ENCODE results near the gene ABCA1.
"Not testable (repeated sequence)": the region's sequence is repeated elsewhere in the genome, so short reads cannot be mapped to it uniquely, and the experiment has no call there.

ABCA1 gene

GRCh38 chr9:104868303-104868686 lies 59.7 kb downstream of the ABCA1 start:
- no peak for DNase-seq (ENCODE audit: low spot score)

GRCh38 chr9:104866191-104866590 lies 61.8 kb downstream of the ABCA1 start:
- DNase-seq (ENCODE audit: low spot score), result no peak

- DNase-seq (ENCODE audit: low spot score), result no peak
Measured at GRCh38 chr9:104864675-104865104, 63.3 kb downstream of the ABCA1 start.

- DNase-seq (ENCODE audit: low spot score), result peak; percentile 40
Measured at GRCh38 chr9:104863180-104863883, 64.6 kb downstream of the ABCA1 start.

GRCh38 chr9:104861397-104861796 lies 66.6 kb downstream of the ABCA1 start:
- DNase-seq (ENCODE audit: low spot score), result no peak

- DNase-seq (ENCODE audit: low spot score), result no peak
Measured at GRCh38 chr9:104860263-104860662, 67.7 kb downstream of the ABCA1 start.

- no peak for DNase-seq (ENCODE audit: low spot score)
Measured at GRCh38 chr9:104858846-104859245, 69.1 kb downstream of the ABCA1 start.

GRCh38 chr9:104858271-104858670 lies 69.7 kb downstream of the ABCA1 start:
- no peak for DNase-seq (ENCODE audit: low spot score)

GRCh38 chr9:104856413-104856941 lies 71.5 kb downstream of the ABCA1 start:
- DNase-seq (ENCODE audit: low spot score), result no peak

- DNase-seq (ENCODE audit: low spot score), result no peak
Measured at GRCh38 chr9:104855807-104856206, 72.1 kb downstream of the ABCA1 start.

- DNase-seq (ENCODE audit: low spot score), result not testable (repeated sequence)
Measured at GRCh38 chr9:104855258-104855657, 72.7 kb downstream of the ABCA1 start.

GRCh38 chr9:104854613-104855012 lies 73.3 kb downstream of the ABCA1 start:
- no peak for DNase-seq (ENCODE audit: low spot score)

GRCh38 chr9:104853683-104854082 lies 74.3 kb downstream of the ABCA1 start:
- no peak for DNase-seq (ENCODE audit: low spot score)

GRCh38 chr9:104853159-104853558 lies 74.8 kb downstream of the ABCA1 start:
- no peak for DNase-seq (ENCODE audit: low spot score)

GRCh38 chr9:104851546-104851920 lies 76.4 kb downstream of the ABCA1 start:
- no peak for DNase-seq (ENCODE audit: low spot score)

GRCh38 chr9:104850786-104851545 lies 77.0 kb downstream of the ABCA1 start:
- no peak for DNase-seq (ENCODE audit: low spot score)

- DNase-seq (ENCODE audit: low spot score), result no peak
Measured at GRCh38 chr9:104849023-104849422, 78.9 kb downstream of the ABCA1 start.

GRCh38 chr9:104844710-104845109 lies 83.2 kb downstream of the ABCA1 start:
- DNase-seq (ENCODE audit: low spot score), result no peak

- no peak for DNase-seq (ENCODE audit: low spot score)
Measured at GRCh38 chr9:104843644-104844240, 84.2 kb downstream of the ABCA1 start.

- DNase-seq (ENCODE audit: low spot score), result no peak
Measured at GRCh38 chr9:104842698-104843097, 85.3 kb downstream of the ABCA1 start.

GRCh38 chr9:104841601-104842141 lies 86.3 kb downstream of the ABCA1 start:
- no peak for DNase-seq (ENCODE audit: low spot score)

- DNase-seq (ENCODE audit: low spot score), result no peak
Measured at GRCh38 chr9:104838958-104839357, 89.0 kb downstream of the ABCA1 start.

- DNase-seq (ENCODE audit: low spot score), result no peak
Measured at GRCh38 chr9:104836767-104837166, 91.2 kb downstream of the ABCA1 start.

All from hematopoietic multipotent progenitor cell treated with erythropoietin and hydrocortisone succinate and interleukin-3 and kit ligand, for 17 days (in vitro differentiated cells).